Measurements from ENCODE around the gene COMMD4.
A peak's percentile ranks its signal among the peaks of the same experiment; 100 is the strongest.
"Not testable (repeated sequence)": the region's sequence is repeated elsewhere in the genome, so short reads cannot be mapped to it uniquely, and the experiment has no call there.

COMMD4 gene

GRCh38 chr15:75335705-75336355, at the start of gene COMMD4:
Gene COMMD4, plus strand, starts transcription at chr15:75336063. Its CDS starts 27 bp downstream, at chr15:75336090.
- DNase-seq (peak; percentile 89), ATAC-seq (peak; percentile 72)
- Mint-ChIP-seq H3K4me3 (peak within 1 kb of the TSS; percentile 91), H3K27ac (peak within 1 kb of the TSS; percentile 96), H3K27me3 (peaks cover 5% of the 10 kb centered on the region), H3K4me1 (peaks cover 21% of the 10 kb centered on the region), H3K9me3 (no peaks in the 10 kb centered on the region), H3K36me3 (ENCODE audit: low read depth) (peaks cover 6% of the 10 kb centered on the region)

- not testable (repeated sequence) for H3K36me3 Mint-ChIP-seq (ENCODE audit: low read depth); H3K27ac Mint-ChIP-seq; ATAC-seq; DNase-seq; H3K27me3 Mint-ChIP-seq; H3K9me3 Mint-ChIP-seq; H3K4me3 Mint-ChIP-seq; H3K4me1 Mint-ChIP-seq
Measured at GRCh38 chr15:75293660-75294059, 42.2 kb upstream of the COMMD4 start.

- H3K9me3 Mint-ChIP-seq; H3K4me3 Mint-ChIP-seq; H3K27ac Mint-ChIP-seq; H3K4me1 Mint-ChIP-seq; H3K36me3 Mint-ChIP-seq (ENCODE audit: low read depth); DNase-seq; H3K27me3 Mint-ChIP-seq: not testable (repeated sequence)
- ATAC-seq: peak; percentile 90
Measured at GRCh38 chr15:75298541-75299310, 37.1 kb upstream of the COMMD4 start.

- H3K36me3 Mint-ChIP-seq (ENCODE audit: low read depth); H3K27me3 Mint-ChIP-seq; H3K4me3 Mint-ChIP-seq; H3K9me3 Mint-ChIP-seq; H3K4me1 Mint-ChIP-seq; H3K27ac Mint-ChIP-seq: not testable (repeated sequence)
- DNase-seq: peak; percentile 69
- peak; percentile 93 for ATAC-seq
Measured at GRCh38 chr15:75299311-75299688, 36.6 kb upstream of the COMMD4 start.

- ATAC-seq, DNase-seq, H3K27me3 Mint-ChIP-seq: not testable (repeated sequence)
Measured at GRCh38 chr15:75300026-75300425, 35.8 kb upstream of the COMMD4 start.

GRCh38 chr15:75302318-75302717, 33.5 kb upstream of the COMMD4 start:
- H3K36me3 Mint-ChIP-seq (ENCODE audit: low read depth): no peaks in the 10 kb centered on the region
- no peaks in the 10 kb centered on the region for H3K9me3 Mint-ChIP-seq
- no peak for ATAC-seq
- no peak overlapping the region for H3K4me3 Mint-ChIP-seq
- no peaks in the 10 kb centered on the region for H3K4me1 Mint-ChIP-seq
- DNase-seq: no peak
- no peak overlapping the region for H3K27ac Mint-ChIP-seq
- H3K27me3 Mint-ChIP-seq: peaks cover 12% of the 10 kb centered on the region

More at GRCh38 chr15:75300026-75300425, 35.8 kb upstream of the COMMD4 start:
- H3K36me3 Mint-ChIP-seq (ENCODE audit: low read depth); H3K9me3 Mint-ChIP-seq; H3K4me1 Mint-ChIP-seq; H3K27ac Mint-ChIP-seq; H3K4me3 Mint-ChIP-seq: not testable (repeated sequence)

GRCh38 chr15:75302753-75303152, 33.1 kb upstream of the COMMD4 start:
- H3K27me3 Mint-ChIP-seq: peaks cover 12% of the 10 kb centered on the region
- not testable (repeated sequence) for ATAC-seq; DNase-seq; H3K4me3 Mint-ChIP-seq; H3K27ac Mint-ChIP-seq; H3K4me1 Mint-ChIP-seq; H3K9me3 Mint-ChIP-seq; H3K36me3 Mint-ChIP-seq (ENCODE audit: low read depth)

- ATAC-seq (no peak), DNase-seq (no peak)
- Mint-ChIP-seq H3K27ac (no peak overlapping the region), H3K9me3 (no peaks in the 10 kb centered on the region), H3K4me1 (no peaks in the 10 kb centered on the region), H3K27me3 (peaks cover 22% of the 10 kb centered on the region), H3K36me3 (ENCODE audit: low read depth) (no peaks in the 10 kb centered on the region), H3K4me3 (no peak overlapping the region)
Measured at GRCh38 chr15:75306188-75306587, 29.7 kb upstream of the COMMD4 start.

GRCh38 chr15:75307778-75308390, 28.0 kb upstream of the COMMD4 start:
- DNase-seq (peak; percentile 27), ATAC-seq (no peak)
- Mint-ChIP-seq H3K9me3 (no peaks in the 10 kb centered on the region), H3K4me3 (no peak overlapping the region), H3K36me3 (ENCODE audit: low read depth) (no peaks in the 10 kb centered on the region), H3K4me1 (peaks cover 7% of the 10 kb centered on the region), H3K27me3 (peaks cover 27% of the 10 kb centered on the region), H3K27ac (no peak overlapping the region)

- Mint-ChIP-seq H3K9me3 (no peaks in the 10 kb centered on the region), H3K27me3 (peaks cover 22% of the 10 kb centered on the region), H3K27ac (no peak overlapping the region), H3K4me1 (peaks cover 13% of the 10 kb centered on the region), H3K36me3 (ENCODE audit: low read depth) (no peaks in the 10 kb centered on the region), H3K4me3 (no peak overlapping the region)
- ATAC-seq: no peak
- DNase-seq: no peak
Measured at GRCh38 chr15:75309711-75310110, 26.2 kb upstream of the COMMD4 start.

GRCh38 chr15:75312548-75312947, 23.3 kb upstream of the COMMD4 start:
- H3K9me3 Mint-ChIP-seq; DNase-seq; H3K27ac Mint-ChIP-seq; H3K36me3 Mint-ChIP-seq (ENCODE audit: low read depth); ATAC-seq; H3K4me3 Mint-ChIP-seq: not testable (repeated sequence)
- Mint-ChIP-seq H3K4me1 (peaks cover 13% of the 10 kb centered on the region), H3K27me3 (peaks cover 15% of the 10 kb centered on the region)

- Mint-ChIP-seq H3K9me3 (no peaks in the 10 kb centered on the region), H3K27me3 (peaks cover 13% of the 10 kb centered on the region), H3K4me3 (no peak overlapping the region), H3K27ac (no peak overlapping the region), H3K36me3 (ENCODE audit: low read depth) (no peaks in the 10 kb centered on the region), H3K4me1 (peaks cover 13% of the 10 kb centered on the region)
- peak; percentile 40 for ATAC-seq
- DNase-seq: no peak
Measured at GRCh38 chr15:75313116-75313845, 22.6 kb upstream of the COMMD4 start.

GRCh38 chr15:75314552-75315290, 21.1 kb upstream of the COMMD4 start:
- peaks cover 13% of the 10 kb centered on the region for H3K4me1 Mint-ChIP-seq
- no peak overlapping the region for H3K4me3 Mint-ChIP-seq
- no peak overlapping the region for H3K27ac Mint-ChIP-seq
- peaks cover 9% of the 10 kb centered on the region for H3K27me3 Mint-ChIP-seq
- no peaks in the 10 kb centered on the region for H3K36me3 Mint-ChIP-seq (ENCODE audit: low read depth)
- H3K9me3 Mint-ChIP-seq: no peaks in the 10 kb centered on the region
- DNase-seq (no peak), ATAC-seq (no peak)
